H1 (cell line): ENCODE results near the gene SLCO2A1. TPM values are rescaled to one million over a fixed set of nuclear protein-coding genes. Genes with fewer than 3 reads are reported as not detected.

Experiments used
- BACH1 ChIP-seq: IDR thresholded peaks from 2 replicates; pipeline ENCODE4 v1.6.1; 2012; ENCODE audit warnings: low read length, improper control_type of control experiment
- polyA plus RNA-seq, 7 experiments: library from polyadenylated mRNA; depleted of rRNA in 3 of 7; stranded (reverse) in 5 of 7; unstranded in 2 of 7; fragments of >200 nt in 5 of 7; fragments of 200-250 nt in 2 of 7; gene quantifications; 1 replicate in 5 of 7; 2 replicates in 1 of 7; 4 replicates in 1 of 7; pipeline versions ENCODE4 v1.2.1 to v1.2.3, GENCODE V29; 2011 to 2013; ENCODE audit warnings: missing spikeins in 2 of 7, mixed read lengths in 2 of 7
- total RNA-seq: library from RNA; stranded (reverse); fragmentation: NEBNext Ultra II Directional; extraction: Animal tissue kit (Norgen Biotek cat#: 25700); gene quantifications from 2 replicates; pipeline ENCODE4 v1.2.1, GENCODE V29; 2021

SLCO2A1 gene
- total and polyA plus RNA-seq, 2 of the 8 experiments (the other 6 are each of a cell fraction or from before 2014, with no cell fraction given), result 1.1 to 2.3 TPM

DNA sequence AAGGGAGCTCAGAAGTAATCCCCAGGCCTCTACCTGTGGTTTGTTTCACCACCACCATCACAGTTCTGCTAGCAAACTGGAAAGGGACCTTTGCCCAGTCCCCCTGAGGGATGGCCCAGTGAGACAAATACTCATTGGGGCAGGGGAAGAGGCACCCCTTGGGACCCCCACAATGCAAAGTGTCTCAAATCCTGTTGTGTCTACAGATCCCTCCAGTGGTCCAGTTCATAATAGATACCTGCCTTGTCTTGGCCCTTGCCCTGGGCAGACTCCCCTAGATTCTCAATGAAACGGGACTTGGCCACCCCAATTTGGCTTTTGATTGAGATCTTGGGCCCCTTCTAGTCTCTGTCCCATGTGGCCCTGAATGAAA, 90.3 kb downstream of the SLCO2A1 start (continued):
- no peak for TF ChIP-seq BACH1
